Activated naive CD4-positive, alpha-beta T cell treated with anti-CD3 and anti-CD28 coated beads, Interleukin-2, amount 10 ng/mL, durations not matched to agents 7 days and 5 days (primary cell): Measurements from ENCODE around the gene LAMC3.

ENCODE experiments used
- CTCF ChIA-PET: fragments of 350-600 bp; sonication (Branson Sonifier 250); formaldehyde crosslinking; loops from one replicate; lab custom pipeline; 2021; ENCODE audit warnings: antibody characterized with exemption; lab: Charles Lee
- DNase-seq: peaks from one replicate; pipeline ENCODE4 v3.0.0-alpha.2; 2020
- H3K27ac Mint-ChIP-seq: one replicate; pipeline ENCODE4 v1.8.0; 2021; ENCODE audit warnings: mild to moderate bottlenecking, moderate library complexity, mixed read lengths
- H3K27me3 Mint-ChIP-seq: one replicate; pipeline ENCODE4 v1.8.0; 2021; ENCODE audit warnings: mild to moderate bottlenecking, mixed read lengths
- H3K36me3 Mint-ChIP-seq: one replicate; pipeline ENCODE4 v1.8.0; 2021; ENCODE audit warnings: mixed read lengths
- H3K4me1 Mint-ChIP-seq: one replicate; pipeline ENCODE4 v1.8.0; 2021; ENCODE audit warnings: mixed read lengths
- H3K4me3 Mint-ChIP-seq: one replicate; pipeline ENCODE4 v1.8.0; 2021; ENCODE audit warnings: mild to moderate bottlenecking, moderate library complexity, mixed read lengths
- H3K9me3 Mint-ChIP-seq: one replicate; pipeline ENCODE4 v1.8.0; 2021; ENCODE audit warnings: mixed read lengths

LAMC3 gene

DNA sequence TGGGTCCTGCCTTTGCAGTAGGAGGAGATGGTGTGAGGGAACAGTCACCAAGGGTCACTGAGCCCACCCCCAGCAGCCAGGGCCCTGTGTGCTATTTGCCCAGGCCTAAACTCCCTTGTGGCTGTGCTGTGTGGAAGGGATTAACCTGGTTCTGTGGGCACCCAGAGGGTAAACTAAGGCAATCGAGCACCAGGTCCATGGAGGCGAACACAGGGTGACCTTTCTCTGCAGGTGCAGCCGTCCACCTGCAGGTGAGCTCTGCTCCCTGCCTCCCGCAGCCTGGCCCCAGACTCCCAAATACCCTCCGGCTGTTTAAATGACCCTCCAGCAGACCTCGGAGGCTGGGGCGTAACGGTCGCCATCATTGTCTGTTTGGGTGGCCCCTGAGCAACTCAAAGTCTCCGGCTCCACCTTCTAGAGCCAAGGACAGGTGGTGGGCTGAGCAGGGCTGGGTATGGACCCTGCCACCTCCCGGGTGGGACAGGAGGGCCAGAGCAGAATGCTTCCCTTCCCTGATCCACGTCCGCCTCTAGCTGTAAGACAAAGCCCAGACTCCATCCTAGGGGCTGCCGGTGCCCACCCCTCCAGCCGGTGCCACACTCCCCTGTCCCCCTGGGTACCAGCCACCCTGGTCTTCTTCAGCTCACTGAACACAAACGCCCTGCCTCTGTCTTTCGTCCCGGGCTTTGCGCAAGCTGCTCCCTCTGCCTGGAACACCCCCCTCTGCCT lies 35.9 kb upstream of the LAMC3 start:
- H3K36me3 Mint-ChIP-seq, result no peaks in the 10 kb centered on the region
- no peaks in the 10 kb centered on the region for H3K4me1 Mint-ChIP-seq
- no peak for DNase-seq
- CTCF ChIA-PET, result no interaction called here
- H3K4me3 Mint-ChIP-seq, result no peak overlapping the region
- H3K27ac Mint-ChIP-seq, result no peak overlapping the region
- peaks cover 17% of the 10 kb centered on the region for H3K27me3 Mint-ChIP-seq
- no peaks in the 10 kb centered on the region for H3K9me3 Mint-ChIP-seq

DNA sequence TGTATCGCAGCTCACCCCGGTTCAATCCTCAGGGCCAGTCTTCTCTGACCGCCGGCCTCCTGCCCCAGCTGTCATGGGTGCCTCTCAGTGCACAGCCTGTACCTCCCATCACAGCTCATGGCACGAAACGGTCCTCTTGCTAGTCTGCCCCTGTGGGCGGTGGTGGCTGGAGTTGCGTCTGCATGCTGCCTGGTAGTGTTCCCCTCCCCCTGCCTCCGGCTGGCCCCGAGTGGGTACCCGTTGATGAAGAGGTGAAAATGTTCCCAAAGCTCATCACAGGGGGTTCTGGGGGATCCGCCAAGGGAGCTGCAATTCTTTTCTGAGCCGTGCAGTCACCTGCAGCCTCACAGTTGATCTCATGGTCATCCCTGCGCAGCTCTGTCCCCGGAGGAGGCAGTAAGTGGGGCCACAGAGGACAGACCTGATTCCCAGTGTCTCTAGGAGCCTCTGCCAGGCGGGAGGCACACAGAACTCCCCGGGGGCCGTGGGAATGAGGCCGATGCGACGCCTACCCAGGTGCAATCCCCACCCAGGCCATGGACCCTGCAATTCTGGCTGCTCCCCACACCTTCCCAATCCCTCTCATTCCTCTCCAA lies 35.2 kb upstream of the LAMC3 start:
- peaks cover 17% of the 10 kb centered on the region for H3K27me3 Mint-ChIP-seq
- H3K36me3 Mint-ChIP-seq, result no peaks in the 10 kb centered on the region
- H3K4me1 Mint-ChIP-seq, result no peaks in the 10 kb centered on the region
- no peaks in the 10 kb centered on the region for H3K9me3 Mint-ChIP-seq
- H3K4me3 Mint-ChIP-seq, result no peak overlapping the region
- no peak overlapping the region for H3K27ac Mint-ChIP-seq
- DNase-seq, result no peak
- CTCF ChIA-PET, result no interaction called here

GRCh38 chr9:130974697-130975096 lies 34.3 kb upstream of the LAMC3 start:
- DNase-seq, result no peak
- H3K4me3 Mint-ChIP-seq, result no peak overlapping the region
- H3K4me1 Mint-ChIP-seq, result no peaks in the 10 kb centered on the region

DNA sequence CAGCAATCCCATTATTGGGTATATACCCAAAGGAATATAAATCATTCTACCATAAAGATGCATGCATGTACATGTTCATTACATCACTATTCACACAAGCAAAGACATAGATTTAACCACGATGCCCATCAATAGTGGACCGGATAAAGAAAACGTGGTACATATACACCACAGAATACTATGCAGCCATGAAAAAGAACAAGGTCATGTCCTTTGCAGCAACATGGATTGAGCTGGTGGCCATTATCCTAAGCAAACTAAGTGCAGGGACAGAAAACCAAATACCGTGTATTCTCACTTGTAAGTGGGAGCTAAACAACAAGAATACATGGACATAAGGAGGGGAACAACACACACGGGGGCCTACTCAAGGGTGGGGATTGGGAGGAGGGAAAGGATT lies 33.8 kb upstream of the LAMC3 start:
- Mint-ChIP-seq H3K4me1 (no peaks in the 10 kb centered on the region), H3K9me3 (no peaks in the 10 kb centered on the region), H3K27me3 (peaks cover 21% of the 10 kb centered on the region), H3K4me3 (no peak overlapping the region), H3K27ac (no peak overlapping the region), H3K36me3 (no peaks in the 10 kb centered on the region)
- DNase-seq, result no peak
- CTCF ChIA-PET, result no interaction called here

More at GRCh38 chr9:130974697-130975096, 34.3 kb upstream of the LAMC3 start:
- CTCF ChIA-PET, result no interaction called here
- H3K9me3 Mint-ChIP-seq, result no peaks in the 10 kb centered on the region
- H3K27me3 Mint-ChIP-seq, result peaks cover 17% of the 10 kb centered on the region
- H3K27ac Mint-ChIP-seq, result no peak overlapping the region
- no peaks in the 10 kb centered on the region for H3K36me3 Mint-ChIP-seq

DNA sequence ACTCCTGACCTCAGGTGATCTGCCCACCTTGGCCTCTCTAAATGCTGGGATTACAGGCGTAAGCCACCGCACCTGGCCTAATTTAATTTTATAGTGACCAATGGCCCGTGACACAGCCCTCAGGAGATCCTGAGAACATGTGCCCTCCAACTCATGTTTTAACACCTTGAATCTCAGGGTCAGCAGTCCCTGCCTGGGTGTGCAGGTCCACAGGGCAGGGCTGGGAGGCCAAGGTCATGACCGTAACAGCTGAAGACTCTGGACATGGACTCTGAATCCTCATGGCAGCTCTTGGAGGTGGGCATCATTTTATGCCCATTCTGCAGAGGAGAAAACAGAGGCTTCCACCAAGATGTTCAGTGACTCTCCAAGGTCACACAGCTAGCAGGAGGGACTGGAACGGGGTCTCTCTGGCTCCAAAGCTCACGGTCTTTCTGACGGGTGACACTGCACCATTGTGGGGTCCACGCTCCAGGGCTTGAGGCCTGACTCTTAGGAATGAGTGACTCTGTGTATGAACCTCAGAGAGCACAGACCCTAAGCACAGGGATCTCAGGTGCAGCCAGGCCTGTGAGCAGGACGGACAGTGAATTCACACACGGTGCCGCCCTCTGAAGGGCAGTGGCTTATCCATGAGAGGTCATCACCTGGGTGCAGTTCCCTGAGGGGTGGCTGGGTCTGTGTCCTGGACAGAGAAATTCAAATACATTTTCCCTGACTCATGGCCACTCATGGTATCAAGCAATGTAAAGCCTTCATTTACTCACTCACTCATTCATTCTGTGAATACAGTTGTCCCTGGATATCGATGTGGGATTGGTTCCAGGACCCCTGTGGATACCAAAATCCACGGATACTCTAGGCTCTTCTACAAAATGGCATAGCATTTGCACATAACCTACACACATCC lies 32.8 kb upstream of the LAMC3 start:
- CTCF ChIA-PET, result no interaction called here
- Mint-ChIP-seq H3K27me3 (peaks cover 14% of the 10 kb centered on the region), H3K27ac (no peak overlapping the region), H3K4me3 (no peak overlapping the region), H3K9me3 (no peaks in the 10 kb centered on the region), H3K36me3 (no peaks in the 10 kb centered on the region), H3K4me1 (no peaks in the 10 kb centered on the region)
- no peak for DNase-seq

DNA sequence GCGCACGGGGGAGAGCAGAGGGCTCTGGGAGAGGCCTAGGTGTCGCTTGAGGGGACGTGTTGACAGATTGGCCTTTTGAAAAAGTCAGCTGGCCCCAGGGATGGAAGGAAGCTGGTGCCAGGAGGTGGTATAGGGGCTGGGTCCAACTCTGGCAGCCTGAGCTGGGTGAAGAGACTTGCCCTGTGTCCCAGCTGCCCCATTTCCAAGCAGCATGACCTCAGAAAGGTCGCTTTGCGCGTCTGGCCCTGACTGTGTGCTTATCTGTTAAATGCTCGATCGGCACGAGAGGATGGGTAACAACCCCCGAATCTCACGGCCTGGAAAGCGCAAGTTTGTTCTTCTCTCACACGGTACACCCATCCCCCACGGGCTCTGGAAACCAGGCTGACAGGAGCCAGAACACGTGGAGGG lies 31.2 kb upstream of the LAMC3 start:
- CTCF ChIA-PET, result no interaction called here

DNA sequence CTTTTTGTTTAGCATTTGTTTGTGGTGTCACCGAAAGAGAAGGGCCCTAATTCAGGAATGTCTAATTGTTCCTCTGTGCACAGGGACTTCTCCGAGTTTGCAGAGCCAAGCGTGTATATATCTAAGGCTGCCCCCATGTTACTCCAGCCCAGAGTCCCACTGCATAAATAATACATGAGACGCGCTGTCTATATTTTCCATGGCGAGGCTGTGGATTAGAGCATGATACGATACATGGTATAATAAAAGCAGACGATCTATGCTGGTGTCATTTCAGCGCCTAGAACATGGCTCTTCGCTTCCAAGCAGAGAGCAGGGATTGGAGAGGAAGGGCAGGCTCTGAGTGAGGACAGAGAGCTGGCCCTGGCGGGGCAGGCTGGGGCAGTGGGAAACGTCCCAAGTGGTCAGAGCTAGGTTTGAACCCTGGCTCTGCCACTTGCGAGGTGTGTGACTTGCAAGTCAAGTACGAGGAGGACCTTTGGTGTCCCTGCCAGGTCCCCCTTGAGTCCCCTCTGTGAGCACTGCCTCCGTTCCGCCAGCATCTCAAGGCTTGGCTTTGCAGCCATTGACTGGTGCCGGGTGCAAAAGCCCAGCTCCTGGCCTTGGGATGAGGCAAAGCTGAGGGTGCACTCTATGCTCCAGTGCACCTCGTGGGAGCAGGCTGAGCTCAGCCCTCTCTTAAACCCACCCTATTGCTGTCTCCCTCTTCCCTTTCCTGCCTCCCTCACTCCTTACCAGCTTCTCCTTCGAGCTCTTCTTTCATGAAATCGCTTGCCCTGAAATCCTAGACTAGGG lies 29.2 kb upstream of the LAMC3 start:
- Mint-ChIP-seq H3K4me1 (no peaks in the 10 kb centered on the region), H3K9me3 (no peaks in the 10 kb centered on the region), H3K36me3 (no peaks in the 10 kb centered on the region), H3K4me3 (no peak overlapping the region), H3K27me3 (peaks cover 3% of the 10 kb centered on the region), H3K27ac (no peak overlapping the region)
- no peak for DNase-seq
- CTCF ChIA-PET, result no interaction called here

More for the DNA sequence above, 31.2 kb upstream of the LAMC3 start:
- H3K27ac Mint-ChIP-seq, result no peak overlapping the region
- no peak for DNase-seq
- no peaks in the 10 kb centered on the region for H3K4me1 Mint-ChIP-seq
- no peaks in the 10 kb centered on the region for H3K9me3 Mint-ChIP-seq
- peaks cover 7% of the 10 kb centered on the region for H3K27me3 Mint-ChIP-seq
- H3K4me3 Mint-ChIP-seq, result no peak overlapping the region
- H3K36me3 Mint-ChIP-seq, result no peaks in the 10 kb centered on the region

DNA sequence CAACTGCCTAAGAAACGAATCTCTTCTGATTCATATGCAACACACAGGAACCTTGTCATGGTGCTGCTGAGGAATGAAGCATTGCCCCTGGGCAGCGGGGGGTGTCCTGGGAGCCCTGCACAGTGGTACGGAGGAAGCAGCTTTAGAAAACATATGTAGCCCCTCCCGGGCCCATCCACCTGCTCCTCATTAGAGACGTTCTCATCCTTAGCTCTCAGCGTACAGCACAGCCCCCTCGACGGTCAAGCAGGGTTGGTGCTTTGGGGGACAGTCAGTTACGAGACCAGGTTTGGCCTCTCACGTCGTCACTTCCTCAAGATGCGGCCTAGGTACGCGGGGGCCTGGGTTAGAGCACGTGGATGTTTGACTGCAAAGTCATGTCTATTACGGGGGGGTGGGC lies 28.4 kb upstream of the LAMC3 start:
- no peak for DNase-seq
- CTCF ChIA-PET, result no interaction called here
- Mint-ChIP-seq H3K4me3 (no peak overlapping the region), H3K9me3 (no peaks in the 10 kb centered on the region), H3K27me3 (peaks cover 3% of the 10 kb centered on the region), H3K27ac (no peak overlapping the region), H3K36me3 (no peaks in the 10 kb centered on the region), H3K4me1 (no peaks in the 10 kb centered on the region)

- CTCF ChIA-PET, result no interaction called here
- no peaks in the 10 kb centered on the region for H3K9me3 Mint-ChIP-seq
Observed at GRCh38 chr9:130981002-130981755, 27.8 kb upstream of the LAMC3 start.

GRCh38 chr9:130981756-130982137 lies 27.2 kb upstream of the LAMC3 start:
- H3K9me3 Mint-ChIP-seq, result no peaks in the 10 kb centered on the region
- H3K36me3 Mint-ChIP-seq, result no peaks in the 10 kb centered on the region
- no peak overlapping the region for H3K4me3 Mint-ChIP-seq
- H3K27ac Mint-ChIP-seq, result no peak overlapping the region
- H3K4me1 Mint-ChIP-seq, result no peaks in the 10 kb centered on the region
- peaks cover 3% of the 10 kb centered on the region for H3K27me3 Mint-ChIP-seq
- DNase-seq, result no peak
- CTCF ChIA-PET, result no interaction called here

More at GRCh38 chr9:130981002-130981755, 27.8 kb upstream of the LAMC3 start:
- DNase-seq, result no peak
- Mint-ChIP-seq H3K4me3 (no peak overlapping the region), H3K27ac (no peak overlapping the region), H3K4me1 (no peaks in the 10 kb centered on the region), H3K27me3 (peaks cover 3% of the 10 kb centered on the region), H3K36me3 (no peaks in the 10 kb centered on the region)

DNA sequence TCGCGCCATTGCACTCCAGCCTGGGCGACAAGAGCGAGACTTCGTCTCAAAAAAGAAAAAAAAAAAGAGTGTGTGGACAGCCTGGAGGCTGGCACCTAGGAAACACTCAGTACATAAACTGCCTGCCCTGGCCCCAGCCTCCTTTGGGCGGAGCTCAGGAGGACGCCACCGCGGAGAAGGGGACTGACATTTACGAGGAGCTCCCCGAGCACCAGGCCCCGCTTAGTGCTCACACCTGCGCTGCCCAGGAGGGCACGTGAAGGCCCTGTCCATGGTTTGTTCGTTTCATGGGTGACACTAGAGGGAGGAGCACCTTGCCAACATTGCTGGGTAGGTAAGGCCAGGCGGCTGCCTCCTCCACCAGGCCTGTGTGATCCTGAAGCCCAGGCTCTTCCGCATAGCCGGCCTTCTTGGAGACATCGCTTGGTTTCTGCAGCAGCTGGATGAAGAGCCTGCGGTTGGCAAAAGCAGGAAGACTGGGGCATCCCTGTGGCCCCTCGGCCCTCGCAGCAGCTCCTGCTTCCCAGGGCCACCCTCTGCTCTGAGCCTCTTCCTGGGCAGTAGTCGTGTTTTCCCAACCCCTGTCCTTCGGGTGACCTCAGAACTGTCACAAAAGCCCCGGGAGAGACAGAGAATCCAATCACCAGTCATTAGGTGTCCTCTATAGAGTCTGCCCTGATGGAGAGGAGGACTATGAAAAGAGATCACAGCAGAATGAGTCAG lies 26.2 kb upstream of the LAMC3 start:
- Mint-ChIP-seq H3K27me3 (peaks cover 3% of the 10 kb centered on the region), H3K4me3 (no peak overlapping the region), H3K4me1 (no peaks in the 10 kb centered on the region), H3K9me3 (no peaks in the 10 kb centered on the region), H3K27ac (no peak overlapping the region), H3K36me3 (no peaks in the 10 kb centered on the region)
- no peak for DNase-seq
- CTCF ChIA-PET, result interaction anchor here (0.6 kb wide), 1 partner anchor 528 kb away, joined by 3 read pairs; no protein-coding TSS in a partner anchor

DNA sequence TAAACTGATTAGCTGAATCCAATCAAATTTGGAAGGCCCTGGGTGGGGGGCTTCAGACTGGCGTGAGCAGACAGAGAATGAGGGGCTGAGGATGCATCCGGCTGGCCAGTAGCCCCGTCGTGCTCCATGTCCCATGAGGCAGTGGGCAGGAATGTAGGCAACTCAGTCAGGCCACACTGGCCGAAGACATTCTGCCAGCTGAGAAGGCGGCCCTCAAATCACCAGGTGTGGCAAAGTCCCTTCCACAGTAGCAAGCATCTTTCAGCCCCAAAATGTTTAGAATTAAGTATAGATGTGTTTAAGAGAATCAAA lies 25.7 kb upstream of the LAMC3 start:
- CTCF ChIA-PET, result no interaction called here
- no peak overlapping the region for H3K4me3 Mint-ChIP-seq
- no peak for DNase-seq
- H3K27me3 Mint-ChIP-seq, result peaks cover 3% of the 10 kb centered on the region
- no peak overlapping the region for H3K27ac Mint-ChIP-seq
- no peaks in the 10 kb centered on the region for H3K36me3 Mint-ChIP-seq
- H3K9me3 Mint-ChIP-seq, result no peaks in the 10 kb centered on the region
- H3K4me1 Mint-ChIP-seq, result no peaks in the 10 kb centered on the region

DNA sequence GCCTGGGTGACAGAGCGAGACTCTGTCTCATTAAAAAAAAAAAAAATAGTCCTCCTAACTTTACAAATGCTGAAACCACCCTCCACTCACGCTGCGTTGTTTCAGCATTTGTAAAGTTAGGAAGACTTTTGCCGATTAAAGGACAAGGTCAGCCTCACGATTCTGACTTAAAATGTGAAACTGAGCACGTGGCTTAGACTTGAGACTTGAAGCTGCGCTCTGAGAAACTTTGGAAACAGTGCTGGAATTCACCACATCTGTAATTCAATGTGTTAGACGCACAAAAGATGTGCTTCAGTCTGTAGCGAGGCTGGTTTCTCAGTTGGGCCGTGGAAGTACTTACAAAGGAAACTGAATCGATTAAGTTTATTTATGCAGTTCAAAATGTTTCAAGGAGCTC lies 25.0 kb upstream of the LAMC3 start:
- DNase-seq, result no peak
- CTCF ChIA-PET, result no interaction called here
- Mint-ChIP-seq H3K4me1 (no peaks in the 10 kb centered on the region), H3K27me3 (peaks cover 3% of the 10 kb centered on the region), H3K4me3 (no peak overlapping the region), H3K36me3 (no peaks in the 10 kb centered on the region), H3K9me3 (no peaks in the 10 kb centered on the region), H3K27ac (no peak overlapping the region)
